ENCODE results near the gene SELENOO. TPM values are rescaled to one million over a fixed set of nuclear protein-coding genes. Genes with fewer than 3 reads are reported as not detected.

SELENOO gene
- total RNA-seq, 2 experiments from 2014 or later = 17.4 to 25.5 TPM

- ChIA-PET POLR2A (no interaction called here), CTCF (no interaction called here)
- Mint-ChIP-seq H3K27ac (peak overlapping the region; percentile 46), H3K9me3 (no peaks in the 10 kb centered on the region), H3K36me3 (ENCODE audit: low read depth) (peaks cover 25% of the 10 kb centered on the region), H3K27me3 (no peaks in the 10 kb centered on the region), H3K4me3 (no peak overlapping the region), H3K4me1 (peaks cover 34% of the 10 kb centered on the region)
- no peak for DNase-seq
These were observed 7.2 kb upstream of the SELENOO start for GRCh38 chr22:50193621-50194020.

GRCh38 chr22:50194037-50194805, 6.6 kb upstream of the SELENOO start:
- Mint-ChIP-seq H3K4me3 (no peak overlapping the region), H3K4me1 (peaks cover 28% of the 10 kb centered on the region), H3K27ac (peak overlapping the region; percentile 2), H3K36me3 (ENCODE audit: low read depth) (peaks cover 25% of the 10 kb centered on the region), H3K27me3 (no peaks in the 10 kb centered on the region), H3K9me3 (no peaks in the 10 kb centered on the region)
- no peak for DNase-seq
- CTCF ChIA-PET = no interaction called here
- POLR2A ChIA-PET = no interaction called here

DNA sequence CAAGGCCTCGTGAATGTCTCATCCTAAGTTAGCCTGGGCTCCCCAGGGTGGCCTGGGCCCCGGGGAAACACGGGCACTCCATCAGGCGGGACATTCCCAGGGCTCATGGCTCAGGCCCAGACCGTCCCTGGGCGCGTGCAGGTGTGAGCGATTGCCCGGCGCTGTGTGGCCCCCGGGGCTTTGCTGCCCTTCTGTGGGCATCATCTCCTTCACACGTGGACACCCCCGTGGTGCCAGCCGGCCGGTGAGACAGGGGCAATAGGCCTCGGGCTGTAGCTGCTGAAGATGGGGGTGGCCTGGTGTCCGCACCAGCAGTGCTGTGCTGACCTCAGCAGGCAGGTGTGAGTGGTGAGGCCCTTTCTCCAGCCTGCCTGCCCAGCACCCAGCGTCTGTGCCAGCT, 4.6 kb upstream of the SELENOO start:
- H3K27ac Mint-ChIP-seq = peak overlapping the region; percentile 13
- ChIA-PET CTCF (interaction anchor here (1.0 kb wide), 1 partner anchor 9 kb away, joined by 3 read pairs; no protein-coding TSS in a partner anchor), POLR2A (no interaction called here)
- no peak for DNase-seq
- H3K4me1 Mint-ChIP-seq = peaks cover 23% of the 10 kb centered on the region
- H3K36me3 Mint-ChIP-seq (ENCODE audit: low read depth) = peaks cover 17% of the 10 kb centered on the region
- H3K4me3 Mint-ChIP-seq = no peak overlapping the region
- no peaks in the 10 kb centered on the region for H3K27me3 Mint-ChIP-seq
- no peaks in the 10 kb centered on the region for H3K9me3 Mint-ChIP-seq

DNA sequence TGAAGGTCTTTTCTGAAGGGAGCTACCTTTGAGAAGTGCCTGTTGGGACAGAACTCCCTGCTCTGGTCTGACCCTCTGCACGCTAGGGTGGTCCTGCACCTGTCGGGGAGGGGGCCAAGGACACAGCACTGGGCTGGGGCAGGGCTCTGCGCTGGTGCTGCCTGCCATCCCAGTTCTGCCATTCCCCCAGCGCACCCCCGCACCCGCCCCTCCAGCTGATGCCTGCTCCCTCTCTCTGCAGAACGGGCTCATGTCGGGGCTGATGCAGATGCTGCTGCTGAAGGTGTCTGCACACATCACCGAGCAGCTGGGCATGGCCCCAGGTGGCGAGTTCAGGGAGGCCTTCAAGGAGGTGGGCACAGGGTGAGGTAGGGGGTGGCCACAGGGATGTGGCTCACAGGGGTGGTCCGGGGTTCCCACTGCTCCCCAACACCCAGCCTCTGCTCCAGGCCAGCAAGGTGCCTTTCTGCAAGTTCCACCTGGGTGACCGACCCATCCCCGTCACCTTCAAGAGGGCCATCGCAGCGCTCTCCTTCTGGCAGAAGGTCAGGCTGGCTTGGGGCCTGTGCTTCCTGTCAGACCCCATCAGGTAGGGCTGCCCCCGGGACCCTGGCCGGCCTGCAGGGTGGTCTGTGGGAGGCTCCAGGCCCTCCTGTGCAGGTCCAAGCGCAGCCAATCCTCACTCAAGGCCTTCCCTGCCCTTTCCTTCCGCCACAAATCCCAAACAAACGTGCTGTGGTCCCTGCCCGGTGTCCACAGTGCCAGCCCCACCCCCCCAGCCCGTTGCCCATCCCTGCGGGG, 3.6 kb upstream of the SELENOO start:
- no peak overlapping the region for H3K4me3 Mint-ChIP-seq
- H3K36me3 Mint-ChIP-seq (ENCODE audit: low read depth) = peaks cover 11% of the 10 kb centered on the region
- POLR2A ChIA-PET = interaction anchor here (0.6 kb wide), 1 partner anchor 49 kb away, joined by 5 read pairs; no protein-coding TSS in a partner anchor
- H3K27me3 Mint-ChIP-seq = no peaks in the 10 kb centered on the region
- CTCF ChIA-PET = no interaction called here
- H3K9me3 Mint-ChIP-seq = no peaks in the 10 kb centered on the region
- H3K4me1 Mint-ChIP-seq = peaks cover 20% of the 10 kb centered on the region
- no peak for DNase-seq
- no peak overlapping the region for H3K27ac Mint-ChIP-seq

DNA sequence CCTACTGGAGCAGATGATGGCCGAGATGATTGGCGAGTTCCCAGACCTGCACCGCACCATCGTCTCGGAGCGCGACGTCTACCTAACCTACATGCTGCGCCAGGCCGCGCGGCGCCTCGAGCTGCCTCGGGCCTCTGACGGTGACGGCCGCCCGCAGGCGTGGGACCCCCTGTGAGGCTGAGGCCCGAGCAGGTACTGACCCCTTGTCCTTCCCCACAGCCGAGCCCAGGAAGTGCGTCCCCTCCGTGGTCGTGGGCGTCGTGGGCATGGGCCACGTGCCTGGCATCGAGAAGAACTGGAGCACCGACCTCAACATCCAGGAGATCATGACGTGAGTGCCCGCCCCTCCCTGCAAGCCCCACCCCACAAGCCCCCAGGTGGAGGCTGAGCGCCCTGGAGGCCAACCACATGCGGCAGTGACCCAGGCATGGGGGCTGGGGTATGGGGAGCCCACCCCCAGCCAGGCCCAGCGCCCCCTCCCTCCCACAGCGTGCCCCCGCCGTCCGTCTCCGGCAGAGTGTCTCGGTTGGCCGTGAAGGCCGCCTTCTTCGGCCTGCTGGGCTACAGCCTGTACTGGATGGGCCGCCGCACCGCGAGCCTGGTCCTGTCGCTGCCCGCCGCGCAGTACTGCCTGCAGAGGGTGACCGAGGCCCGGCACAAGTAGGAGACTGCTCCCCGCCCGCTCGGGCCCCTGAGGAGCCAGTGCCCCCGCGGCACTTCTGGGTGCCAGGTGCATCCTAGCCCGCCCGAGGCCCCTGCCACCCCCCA, 2.8 kb upstream of the SELENOO start:
- H3K4me1 Mint-ChIP-seq = peaks cover 17% of the 10 kb centered on the region
- H3K4me3 Mint-ChIP-seq = no peak overlapping the region
- POLR2A ChIA-PET = no interaction called here
- no peaks in the 10 kb centered on the region for H3K9me3 Mint-ChIP-seq
- peaks cover 7% of the 10 kb centered on the region for H3K36me3 Mint-ChIP-seq (ENCODE audit: low read depth)
- H3K27ac Mint-ChIP-seq = no peak overlapping the region
- DNase-seq = no peak
- H3K27me3 Mint-ChIP-seq = no peaks in the 10 kb centered on the region
- CTCF ChIA-PET = no interaction called here

- no peak overlapping the region for H3K27ac Mint-ChIP-seq
- peaks cover 21% of the 10 kb centered on the region for H3K4me1 Mint-ChIP-seq
- no peak for DNase-seq
- POLR2A ChIA-PET = no interaction called here
- H3K36me3 Mint-ChIP-seq (ENCODE audit: low read depth) = peaks cover 13% of the 10 kb centered on the region
- no peak overlapping the region for H3K4me3 Mint-ChIP-seq
- no peaks in the 10 kb centered on the region for H3K9me3 Mint-ChIP-seq
- no peaks in the 10 kb centered on the region for H3K27me3 Mint-ChIP-seq
- CTCF ChIA-PET = interaction anchor here (2.1 kb wide), 1 partner anchor 8 kb away, joined by 5 read pairs; no protein-coding TSS in a partner anchor
These were observed 2.2 kb upstream of the SELENOO start for GRCh38 chr22:50198624-50199017.

DNA sequence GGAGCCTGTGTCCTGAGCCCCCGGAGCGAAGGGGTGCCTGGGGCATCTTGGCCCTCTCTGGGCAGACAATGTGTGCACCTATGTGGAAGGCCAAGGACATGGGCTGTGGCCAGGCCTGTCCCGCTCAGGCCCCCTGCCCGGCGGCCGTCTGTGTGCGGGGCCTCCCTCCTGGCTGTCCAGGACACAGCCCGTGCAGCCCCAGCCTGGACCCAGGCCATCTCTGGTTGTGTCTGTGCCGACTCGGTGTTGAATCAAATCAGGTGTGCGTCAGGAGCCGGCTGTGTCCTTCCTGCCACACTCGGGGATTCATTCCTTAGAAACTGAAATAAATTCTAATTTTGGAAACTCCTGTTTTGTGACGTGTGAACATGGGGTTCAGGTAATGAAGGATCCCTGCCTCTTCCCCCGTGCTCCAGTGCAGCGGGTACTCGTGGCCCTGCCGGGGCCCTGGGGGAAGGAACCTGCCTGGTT, 1.5 kb upstream of the SELENOO start:
- CTCF ChIA-PET = interaction anchor here (2.1 kb wide), 1 partner anchor 9 kb away, joined by 5 read pairs; no protein-coding TSS in a partner anchor
- Mint-ChIP-seq H3K27ac (peak overlapping the region; percentile 82), H3K9me3 (no peaks in the 10 kb centered on the region), H3K4me1 (peaks cover 24% of the 10 kb centered on the region), H3K4me3 (peak overlapping the region; percentile 68), H3K27me3 (no peaks in the 10 kb centered on the region), H3K36me3 (ENCODE audit: low read depth) (peaks cover 18% of the 10 kb centered on the region)
- no peak for DNase-seq
- POLR2A ChIA-PET = no interaction called here

- peak overlapping the region; percentile 82 for H3K27ac Mint-ChIP-seq
- DNase-seq = no peak
- POLR2A ChIA-PET = interaction anchor here (0.7 kb wide), 1 partner anchor 245 kb away, joined by 3 read pairs; no protein-coding TSS in a partner anchor
- H3K9me3 Mint-ChIP-seq = no peaks in the 10 kb centered on the region
- peak overlapping the region; percentile 68 for H3K4me3 Mint-ChIP-seq
- H3K36me3 Mint-ChIP-seq (ENCODE audit: low read depth) = peaks cover 18% of the 10 kb centered on the region
- H3K4me1 Mint-ChIP-seq = peaks cover 27% of the 10 kb centered on the region
- H3K27me3 Mint-ChIP-seq = no peaks in the 10 kb centered on the region
- CTCF ChIA-PET = interaction anchor here (2.1 kb wide), 1 partner anchor 10 kb away, joined by 5 read pairs; no protein-coding TSS in a partner anchor
These were observed 866 bp upstream of the SELENOO start for GRCh38 chr22:50199829-50200460.

GRCh38 chr22:50201191-50202129, 649 bp downstream of the SELENOO start:
- ChIA-PET CTCF (interaction anchor here (1.3 kb wide), 2 partner anchors 9 to 11 kb away, joined by 4 to 6 read pairs; no protein-coding TSS in a partner anchor), POLR2A (interaction anchor here (1.0 kb wide), 1 partner anchor 324 kb away, joined by 3 read pairs; the partner anchor contains the start of gene SCO2)
- H3K27me3 Mint-ChIP-seq = no peaks in the 10 kb centered on the region
- peak overlapping the region; percentile 67 for H3K27ac Mint-ChIP-seq
- peak overlapping the region; percentile 77 for H3K4me3 Mint-ChIP-seq
- DNase-seq = no peak
- peaks cover 20% of the 10 kb centered on the region for H3K36me3 Mint-ChIP-seq (ENCODE audit: low read depth)
- no peaks in the 10 kb centered on the region for H3K9me3 Mint-ChIP-seq
- H3K4me1 Mint-ChIP-seq = peaks cover 28% of the 10 kb centered on the region

DNA sequence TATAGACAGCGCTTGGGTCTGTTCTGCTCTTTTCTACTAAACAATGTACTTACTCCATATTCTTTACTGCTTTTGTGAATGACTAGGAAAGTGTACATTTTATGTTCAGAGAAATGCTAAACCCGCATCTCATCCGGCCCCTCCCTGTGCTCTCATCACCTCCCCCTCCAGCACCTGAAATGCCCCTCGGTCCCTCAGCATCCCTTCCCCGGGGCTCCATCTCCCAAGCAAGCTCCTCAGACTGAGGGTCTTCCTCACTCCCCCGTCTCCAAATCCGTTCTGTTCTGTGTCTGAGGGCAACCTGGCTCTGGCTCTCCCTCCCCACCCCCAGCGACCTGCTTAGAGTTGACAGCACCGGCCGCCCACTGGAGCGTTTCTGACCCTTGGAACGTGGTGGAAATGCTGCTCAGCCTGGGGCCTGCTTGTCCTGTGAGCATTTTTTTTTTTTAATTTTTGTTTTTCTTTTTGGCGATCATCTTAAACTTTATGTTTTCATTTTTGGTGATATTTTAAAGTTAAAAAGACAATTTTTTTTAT, 1.4 kb downstream of the SELENOO start:
- H3K27ac Mint-ChIP-seq = peak overlapping the region; percentile 67
- ChIA-PET POLR2A (interaction anchor here (1.0 kb wide), 1 partner anchor 323 kb away, joined by 3 read pairs; the partner anchor contains the start of gene SCO2), CTCF (interaction anchor here (1.3 kb wide), 2 partner anchors 10 to 12 kb away, joined by 4 to 6 read pairs; no protein-coding TSS in a partner anchor)
- H3K27me3 Mint-ChIP-seq = no peaks in the 10 kb centered on the region
- H3K4me3 Mint-ChIP-seq = peak overlapping the region; percentile 77
- peaks cover 28% of the 10 kb centered on the region for H3K4me1 Mint-ChIP-seq
- peaks cover 21% of the 10 kb centered on the region for H3K36me3 Mint-ChIP-seq (ENCODE audit: low read depth)
- no peak for DNase-seq
- no peaks in the 10 kb centered on the region for H3K9me3 Mint-ChIP-seq

- peaks cover 28% of the 10 kb centered on the region for H3K4me1 Mint-ChIP-seq
- H3K4me3 Mint-ChIP-seq = no peak overlapping the region
- DNase-seq = no peak
- CTCF ChIA-PET = no interaction called here
- H3K27ac Mint-ChIP-seq = no peak overlapping the region
- H3K36me3 Mint-ChIP-seq (ENCODE audit: low read depth) = peaks cover 19% of the 10 kb centered on the region
- H3K9me3 Mint-ChIP-seq = no peaks in the 10 kb centered on the region
- POLR2A ChIA-PET = no interaction called here
- no peaks in the 10 kb centered on the region for H3K27me3 Mint-ChIP-seq
These were observed 2.5 kb downstream of the SELENOO start for GRCh38 chr22:50203288-50203687.
